T-helper 17 cell (primary cell): Measurements from ENCODE around the gene SEMA6D. TPM values are rescaled to one million over a fixed set of nuclear protein-coding genes. Genes with fewer than 3 reads are reported as not detected.

ENCODE experiments used
- ATAC-seq: fragments of 150-1000 bp; cut with Tn5 transposase; 2 replicates; pipeline ENCODE4 v1.10.0; 2021; ENCODE audit warnings: mild to moderate bottlenecking, moderate library complexity
- DNase-seq, 3 donors: peaks; one replicate each; pipeline versions ENCODE4 v3.0.0 to v3.0.0-alpha.2; 2020 to 2021
- H3K9me3 ChIP-seq: one replicate; pipeline ENCODE4 v1.7.0; 2013; ENCODE audit warnings: low read length, mild to moderate bottlenecking; ENCODE audit not compliant: control insufficient read depth, poor library complexity, severe bottlenecking
- H3K27ac Mint-ChIP-seq: one replicate; pipeline ENCODE4 v1.8.0; 2022; ENCODE audit warnings: mild to moderate bottlenecking, moderate library complexity, mixed read lengths
- H3K27me3 Mint-ChIP-seq: one replicate; pipeline ENCODE4 v1.8.0; 2022; ENCODE audit warnings: mixed read lengths
- H3K36me3 Mint-ChIP-seq: one replicate; pipeline ENCODE4 v1.8.0; 2022; ENCODE audit warnings: low read depth, mixed read lengths
- H3K4me1 Mint-ChIP-seq: one replicate; pipeline ENCODE4 v1.8.0; 2022; ENCODE audit warnings: mild to moderate bottlenecking, mixed read lengths
- H3K4me3 Mint-ChIP-seq: one replicate; pipeline ENCODE4 v1.8.0; 2022; ENCODE audit warnings: mild to moderate bottlenecking, moderate library complexity, mixed read lengths
- total RNA-seq, 4 donors: library from RNA in 2 of 4; stranded (reverse) in 2 of 4; gene quantifications; one replicate each; pipeline ENCODE4 v1.2.3 and lab custom pipeline; 2022 to 2026

Gene SEMA6D
- total RNA-seq, 2 donors from 2014 or later: not detected

- Mint-ChIP-seq H3K27me3 (peaks cover 5% of the 10 kb centered on the region), H3K27ac (no peak overlapping the region), H3K4me3 (no peak overlapping the region), H3K4me1 (no peaks in the 10 kb centered on the region), H3K36me3 (no peaks in the 10 kb centered on the region)
- ATAC-seq (no peak), DNase-seq (no peak)
- no peaks in the 10 kb centered on the region for H3K9me3 ChIP-seq
Observed at GRCh38 chr15:47788685-47789084, 71.4 kb downstream of the SEMA6D start.

- no peaks in the 10 kb centered on the region for H3K36me3 Mint-ChIP-seq
- H3K4me1 Mint-ChIP-seq: no peaks in the 10 kb centered on the region
- H3K4me3 Mint-ChIP-seq: no peak overlapping the region
- H3K27me3 Mint-ChIP-seq: peaks cover 14% of the 10 kb centered on the region
- no peaks in the 10 kb centered on the region for H3K9me3 ChIP-seq
- H3K27ac Mint-ChIP-seq: no peak overlapping the region
- no peak for DNase-seq
- no peak for ATAC-seq
Observed at GRCh38 chr15:47791161-47791560, 73.9 kb downstream of the SEMA6D start.

GRCh38 chr15:47792231-47792630 is 74.9 kb downstream of the SEMA6D start:
- H3K4me3 Mint-ChIP-seq: no peak overlapping the region
- H3K27ac Mint-ChIP-seq: no peak overlapping the region
- H3K4me1 Mint-ChIP-seq: no peaks in the 10 kb centered on the region
- H3K36me3 Mint-ChIP-seq: no peaks in the 10 kb centered on the region
- H3K9me3 ChIP-seq: no peaks in the 10 kb centered on the region
- no peak for ATAC-seq
- DNase-seq: no peak
- peaks cover 10% of the 10 kb centered on the region for H3K27me3 Mint-ChIP-seq

- H3K4me1 Mint-ChIP-seq: no peaks in the 10 kb centered on the region
- DNase-seq: no peak
- ATAC-seq: no peak
- peaks cover 10% of the 10 kb centered on the region for H3K27me3 Mint-ChIP-seq
- H3K27ac Mint-ChIP-seq: no peak overlapping the region
- H3K4me3 Mint-ChIP-seq: no peak overlapping the region
- H3K36me3 Mint-ChIP-seq: no peaks in the 10 kb centered on the region
- H3K9me3 ChIP-seq: no peaks in the 10 kb centered on the region
Observed at GRCh38 chr15:47794252-47794914, 77.1 kb downstream of the SEMA6D start.

GRCh38 chr15:47795864-47796263 is 78.6 kb downstream of the SEMA6D start:
- Mint-ChIP-seq H3K27ac (no peak overlapping the region), H3K4me1 (no peaks in the 10 kb centered on the region), H3K27me3 (peaks cover 10% of the 10 kb centered on the region), H3K4me3 (no peak overlapping the region), H3K36me3 (no peaks in the 10 kb centered on the region)
- H3K9me3 ChIP-seq: no peaks in the 10 kb centered on the region
- DNase-seq (no peak), ATAC-seq (no peak)

GRCh38 chr15:47796339-47796738 is 79.0 kb downstream of the SEMA6D start:
- H3K4me3 Mint-ChIP-seq: no peak overlapping the region
- H3K9me3 ChIP-seq: no peaks in the 10 kb centered on the region
- H3K27ac Mint-ChIP-seq: no peak overlapping the region
- no peak for ATAC-seq
- H3K27me3 Mint-ChIP-seq: peaks cover 10% of the 10 kb centered on the region
- no peak for DNase-seq
- H3K36me3 Mint-ChIP-seq: no peaks in the 10 kb centered on the region
- H3K4me1 Mint-ChIP-seq: no peaks in the 10 kb centered on the region

GRCh38 chr15:47796830-47797229 is 79.5 kb downstream of the SEMA6D start:
- no peak for ATAC-seq
- DNase-seq: no peak
- Mint-ChIP-seq H3K4me3 (no peak overlapping the region), H3K4me1 (no peaks in the 10 kb centered on the region), H3K36me3 (no peaks in the 10 kb centered on the region), H3K27ac (no peak overlapping the region), H3K27me3 (peaks cover 10% of the 10 kb centered on the region)
- no peaks in the 10 kb centered on the region for H3K9me3 ChIP-seq

- Mint-ChIP-seq H3K36me3 (no peaks in the 10 kb centered on the region), H3K4me3 (no peak overlapping the region), H3K27me3 (no peaks in the 10 kb centered on the region), H3K4me1 (no peaks in the 10 kb centered on the region), H3K27ac (no peak overlapping the region)
- DNase-seq (no peak), ATAC-seq (no peak)
- no peaks in the 10 kb centered on the region for H3K9me3 ChIP-seq
Observed at GRCh38 chr15:47801522-47801921, 84.2 kb downstream of the SEMA6D start.

GRCh38 chr15:47802216-47802615 is 84.9 kb downstream of the SEMA6D start:
- Mint-ChIP-seq H3K4me3 (no peak overlapping the region), H3K27ac (no peak overlapping the region), H3K36me3 (no peaks in the 10 kb centered on the region), H3K27me3 (no peaks in the 10 kb centered on the region), H3K4me1 (no peaks in the 10 kb centered on the region)
- ATAC-seq: no peak
- DNase-seq: no peak
- H3K9me3 ChIP-seq: no peaks in the 10 kb centered on the region

GRCh38 chr15:47803767-47804166 is 86.5 kb downstream of the SEMA6D start:
- no peaks in the 10 kb centered on the region for H3K9me3 ChIP-seq
- H3K27ac Mint-ChIP-seq: no peak overlapping the region
- DNase-seq (no peak), ATAC-seq (no peak)
- no peaks in the 10 kb centered on the region for H3K27me3 Mint-ChIP-seq
- H3K36me3 Mint-ChIP-seq: no peaks in the 10 kb centered on the region
- H3K4me1 Mint-ChIP-seq: no peaks in the 10 kb centered on the region
- no peak overlapping the region for H3K4me3 Mint-ChIP-seq

GRCh38 chr15:47804733-47805132 is 87.4 kb downstream of the SEMA6D start:
- DNase-seq: no peak
- no peak for ATAC-seq
- H3K9me3 ChIP-seq: no peaks in the 10 kb centered on the region
- no peak overlapping the region for H3K27ac Mint-ChIP-seq
- H3K4me1 Mint-ChIP-seq: no peaks in the 10 kb centered on the region
- no peak overlapping the region for H3K4me3 Mint-ChIP-seq
- no peaks in the 10 kb centered on the region for H3K27me3 Mint-ChIP-seq
- no peaks in the 10 kb centered on the region for H3K36me3 Mint-ChIP-seq

GRCh38 chr15:47806008-47806407 is 88.7 kb downstream of the SEMA6D start:
- Mint-ChIP-seq H3K4me3 (no peak overlapping the region), H3K36me3 (no peaks in the 10 kb centered on the region), H3K27me3 (no peaks in the 10 kb centered on the region), H3K4me1 (no peaks in the 10 kb centered on the region), H3K27ac (no peak overlapping the region)
- DNase-seq (no peak), ATAC-seq (no peak)
- H3K9me3 ChIP-seq: no peaks in the 10 kb centered on the region

- no peaks in the 10 kb centered on the region for H3K36me3 Mint-ChIP-seq
- DNase-seq: no peak
- no peaks in the 10 kb centered on the region for H3K27me3 Mint-ChIP-seq
- H3K4me1 Mint-ChIP-seq: peaks cover 4% of the 10 kb centered on the region
- ATAC-seq: no peak
- H3K4me3 Mint-ChIP-seq: no peak overlapping the region
- no peaks in the 10 kb centered on the region for H3K9me3 ChIP-seq
- H3K27ac Mint-ChIP-seq: no peak overlapping the region
Observed at GRCh38 chr15:47811172-47811571, 93.9 kb downstream of the SEMA6D start.

- no peak for DNase-seq
- H3K27me3 Mint-ChIP-seq: no peaks in the 10 kb centered on the region
- H3K4me3 Mint-ChIP-seq: no peak overlapping the region
- no peak overlapping the region for H3K27ac Mint-ChIP-seq
- ATAC-seq: no peak
- H3K36me3 Mint-ChIP-seq: no peaks in the 10 kb centered on the region
- H3K9me3 ChIP-seq: no peaks in the 10 kb centered on the region
- peaks cover 4% of the 10 kb centered on the region for H3K4me1 Mint-ChIP-seq
Observed at GRCh38 chr15:47812470-47812999, 95.2 kb downstream of the SEMA6D start.
